K562 (cell line): ENCODE data around the gene SLC16A5. TPM values are rescaled to one million over a fixed set of nuclear protein-coding genes. Genes with fewer than 3 reads are reported as not detected.

Source experiments
- ARID3A ChIP-seq: IDR thresholded peaks from 2 replicates; pipeline ENCODE4 v1.6.1; 2012; ENCODE audit warnings: low read depth, low read length, improper control_type of control experiment, borderline replicate concordance
- CAMTA2 ChIP-seq: fragments of 250-450 bp; sonication (Bioruptor Pico); conservative IDR thresholded peaks from 2 replicates; pipeline ENCODE4 v1.5.1; 2022
- CBFA2T2 ChIP-seq: fragments of 450-650 bp; conservative IDR thresholded peaks from 2 replicates; pipeline ENCODE4 v1.6.1; 2017; ENCODE audit warnings: mild to moderate bottlenecking
- DNMT1 ChIP-seq: fragments of 450-650 bp; IDR thresholded peaks from 2 replicates; pipeline ENCODE4 v1.6.1; 2016; ENCODE audit warnings: antibody characterized with exemption, mild to moderate bottlenecking
- ETS2 ChIP-seq: IDR thresholded peaks from 2 replicates; pipeline ENCODE4 v1.6.1; 2016; ENCODE audit warnings: borderline replicate concordance, missing genetic modification characterization, mild to moderate bottlenecking, moderate library complexity, missing compliant biosample characterization; ENCODE audit not compliant: poor library complexity, severe bottlenecking
- FOSL1 ChIP-seq: fragments of 200-800 bp; sonication (Bioruptor generic); conservative IDR thresholded peaks from 2 replicates; pipeline ENCODE4 v1.6.1; 2016; ENCODE audit warnings: missing genetic modification characterization, missing compliant biosample characterization
- KHSRP ChIP-seq: fragments of 450-650 bp; IDR thresholded peaks from 2 replicates; pipeline ENCODE4 v1.6.1; 2017
- MAFK ChIP-seq: IDR thresholded peaks from 2 replicates; pipeline ENCODE4 v1.6.1; 2011; ENCODE audit warnings: low read length, improper control_type of control experiment
- MIER1 ChIP-seq: fragments of 450-650 bp; IDR thresholded peaks from 2 replicates; pipeline ENCODE4 v1.6.1; 2016; ENCODE audit warnings: antibody characterized with exemption, mild to moderate bottlenecking, low read depth
- NUFIP1 ChIP-seq: fragments of 450-650 bp; IDR thresholded peaks from 2 replicates; pipeline ENCODE4 v1.6.1; 2018; ENCODE audit not compliant: partially characterized antibody
- PURB ChIP-seq: sonication (generic); formaldehyde crosslinking; IDR thresholded peaks from 2 replicates; pipeline ENCODE4 v1.9.0; 2021; ENCODE audit warnings: low read depth, mild to moderate bottlenecking, missing genetic modification reagents
- SIRT6 ChIP-seq: IDR thresholded peaks from one replicate; pipeline ENCODE4 v1.6.1; 2012; ENCODE audit warnings: low read depth, mild to moderate bottlenecking, control low read depth, inconsistent platforms, low read length, moderate library complexity
- SMC3 ChIP-seq: conservative IDR thresholded peaks from 2 replicates; pipeline ENCODE4 v1.6.1; 2011; ENCODE audit warnings: low read depth, low read length, improper control_type of control experiment; ENCODE audit not compliant: insufficient read depth
- TEAD2 ChIP-seq: fragments of 450-650 bp; IDR thresholded peaks from 2 replicates; pipeline ENCODE4 v1.6.1; 2016; ENCODE audit warnings: missing genetic modification characterization, control low read depth, missing compliant biosample characterization
- TFE3 ChIP-seq: fragments of 450-650 bp; formaldehyde crosslinking; IDR thresholded peaks from 2 replicates; pipeline ENCODE4 v1.4.0; 2020; ENCODE audit warnings: mild to moderate bottlenecking, mixed read lengths
- WHSC1 ChIP-seq: IDR thresholded peaks from one replicate; pipeline ENCODE4 v1.6.1; 2012; ENCODE audit warnings: low read length, control low read depth, inconsistent platforms
- YY1 ChIP-seq, 3 experiments: IDR thresholded peaks; 2 replicates each; pipeline ENCODE4 v1.6.1; 2011; ENCODE audit warnings: low read length in 2 of 3, mild to moderate bottlenecking in 2 of 3, moderate library complexity in 2 of 3, borderline replicate concordance in 1 of 3, control low read depth in 1 of 3, low read depth in 1 of 3; ENCODE audit not compliant: insufficient read depth in 3 of 3, insufficient replicate concordance in 2 of 3, control insufficient read depth in 1 of 3, insufficient read length in 1 of 3; ENCODE audit errors: extremely low read depth in 1 of 3
- ZFX ChIP-seq: sonication (generic); formaldehyde crosslinking; IDR thresholded peaks from 2 replicates; pipeline ENCODE4 v1.8.0; 2022; ENCODE audit warnings: mild to moderate bottlenecking, missing genetic modification reagents, moderate library complexity
- ZNF253 ChIP-seq: fragments of 250-450 bp; sonication (Bioruptor Pico); conservative IDR thresholded peaks from 2 replicates; pipeline ENCODE4 v1.6.1; 2021; ENCODE audit warnings: mild to moderate bottlenecking
- ZNF780A ChIP-seq: fragments of 250-450 bp; sonication (Bioruptor Pico); IDR thresholded peaks from 2 replicates; pipeline ENCODE4 v1.5.0; 2021; ENCODE audit warnings: mild to moderate bottlenecking
- ZNF785 ChIP-seq: fragments of 250-450 bp; sonication (Bioruptor Pico); IDR thresholded peaks from 2 replicates; pipeline ENCODE4 v1.4.0; 2020; ENCODE audit warnings: mild to moderate bottlenecking
- polyA plus RNA-seq, 8 experiments: library from polyadenylated mRNA; depleted of rRNA in 4 of 8; stranded (reverse) in 5 of 8; unstranded in 3 of 8; fragments of >200 nt; fragmentation: Nextera tagmentation in 2 of 8; fragmentation: Illumina TruSeq in 1 of 8; extraction: Ambion mirVana in 2 of 8; extraction: Trizol in 1 of 8; gene quantifications; 2 replicates each; pipeline versions ENCODE4 v1.2.1 to v1.2.3, GENCODE V29; 2011 to 2014; ENCODE audit warnings: inconsistent platforms in 1 of 8, missing spikeins in 1 of 8
- total RNA-seq, 7 experiments: library from RNA; depleted of rRNA in 6 of 7; stranded (reverse); fragments of >200 nt in 6 of 7; fragmentation: Illumina TruSeq in 2 of 7; extraction: Trizol in 2 of 7; gene quantifications; 2 replicates each; pipeline versions ENCODE4 v1.2.1 to v1.2.3, GENCODE V29; 2011 to 2021; ENCODE audit warnings: low replicate concordance in 1 of 7
- TF ChIP-seq, protein P1 (sequence below): fragments of 450-650 bp; formaldehyde crosslinking; IDR thresholded peaks from 2 replicates; pipeline ENCODE4 v1.4.0; 2020; ENCODE audit warnings: mild to moderate bottlenecking, moderate library complexity

SLC16A5 gene
- total and polyA plus RNA-seq, 9 of the 15 experiments (the other 6 are each of a cell fraction or from before 2014, with no cell fraction given), result 0.06 to 2.6 (median 0.91) TPM

DNA sequence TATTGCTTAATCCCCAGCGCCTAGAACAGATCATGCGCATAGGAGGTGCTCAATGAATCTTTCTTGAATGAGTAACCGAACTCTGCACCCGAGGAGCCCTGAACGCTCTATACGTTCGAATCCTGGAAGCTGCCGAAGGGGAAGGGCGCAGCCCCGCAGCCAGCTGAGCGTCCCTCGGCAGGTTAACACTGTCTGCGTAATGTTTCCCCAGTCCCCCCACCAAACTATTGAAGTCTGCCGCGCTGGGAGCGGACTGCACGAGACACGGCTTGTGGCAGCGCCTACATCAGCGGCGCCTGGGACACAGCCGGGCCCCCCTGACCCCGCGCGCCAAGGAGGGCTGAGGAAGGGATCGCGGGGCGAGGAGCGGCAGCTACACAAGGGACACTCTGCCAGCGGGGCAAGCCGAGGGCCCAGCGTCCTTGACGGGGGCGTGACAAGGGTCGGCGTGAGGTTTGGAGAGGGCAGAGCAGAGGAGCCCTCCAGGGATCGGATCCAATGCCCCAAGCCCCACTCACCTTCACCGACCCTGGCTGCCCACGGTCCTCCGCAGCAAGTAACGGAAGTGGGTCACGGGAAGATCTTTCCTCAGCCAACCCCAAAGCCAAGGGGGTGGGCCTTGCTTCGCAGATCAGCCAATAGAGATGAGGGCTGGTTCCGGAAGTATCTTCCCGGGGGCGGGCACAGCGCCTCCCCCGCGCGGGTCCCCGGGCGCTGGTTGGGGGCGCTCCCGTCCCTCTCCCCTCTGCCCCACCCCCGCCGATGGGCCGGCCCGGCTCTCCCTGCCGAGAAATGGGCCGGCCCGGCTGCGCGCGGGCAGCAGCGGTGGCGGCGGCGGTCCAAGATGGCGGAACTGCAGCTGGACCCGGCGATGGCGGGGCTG, 41.1 kb upstream of the SLC16A5 start, which contains the start of the genes ATP5PD and KCTD2 (continued):
- TF ChIP-seq, protein P1, sequence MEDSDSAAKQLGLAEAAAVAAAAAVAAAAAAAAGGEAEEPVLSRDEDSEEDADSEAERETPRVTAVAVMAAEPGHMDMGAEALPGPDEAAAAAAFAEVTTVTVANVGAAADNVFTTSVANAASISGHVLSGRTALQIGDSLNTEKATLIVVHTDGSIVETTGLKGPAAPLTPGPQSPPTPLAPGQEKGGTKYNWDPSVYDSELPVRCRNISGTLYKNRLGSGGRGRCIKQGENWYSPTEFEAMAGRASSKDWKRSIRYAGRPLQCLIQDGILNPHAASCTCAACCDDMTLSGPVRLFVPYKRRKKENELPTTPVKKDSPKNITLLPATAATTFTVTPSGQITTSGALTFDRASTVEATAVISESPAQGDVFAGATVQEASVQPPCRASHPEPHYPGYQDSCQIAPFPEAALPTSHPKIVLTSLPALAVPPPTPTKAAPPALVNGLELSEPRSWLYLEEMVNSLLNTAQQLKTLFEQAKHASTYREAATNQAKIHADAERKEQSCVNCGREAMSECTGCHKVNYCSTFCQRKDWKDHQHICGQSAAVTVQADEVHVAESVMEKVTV (CRISPR knock-in tag), result no peak
- TF ChIP-seq DNMT1 (no peak), ZNF785 (CRISPR knock-in tag) (no peak), TFE3 (CRISPR knock-in tag) (no peak), MIER1 (no peak), PURB (CRISPR knock-in tag) (no peak), CBFA2T2 (no peak), SMC3 (no peak), ZNF253 (CRISPR knock-in tag) (no peak), SIRT6 (no peak), WHSC1 (no peak), FOSL1 (no peak), CAMTA2 (no peak), NUFIP1 (no peak), TEAD2 (tag) (no peak), ZNF780A (no peak), MAFK (no peak), KHSRP (no peak), ARID3A (0 out of 2 replicates have a peak, but pooled peaks have one; percentile 56), YY1 (IDR thresholded peaks at IDR 0.05; ENCODE audit: borderline replicate concordance in 1 of 3, control insufficient read depth in 1 of 3, extremely low read depth in 1 of 3, insufficient read depth in 3 of 3, insufficient read length in 1 of 3, insufficient replicate concordance in 2 of 3, low read depth in 1 of 3, low read length in 2 of 3) (peak; percentile 73 to 95 (median 92)), ETS2 (no peak), ZFX (CRISPR knock-in tag) (peak; percentile 55)
